HG03558 (cell line): ENCODE results near the gene CCL17.

Source experiments
- ATAC-seq: cut with Tn5 transposase; IDR thresholded peaks from one replicate; pipeline ENCODE4 v1.9.1; 2021; ENCODE audit warnings: moderate number of reproducible peaks; ENCODE audit not compliant: unreplicated experiment; ENCODE audit errors: extremely low read depth

The CCL17 gene

DNA sequence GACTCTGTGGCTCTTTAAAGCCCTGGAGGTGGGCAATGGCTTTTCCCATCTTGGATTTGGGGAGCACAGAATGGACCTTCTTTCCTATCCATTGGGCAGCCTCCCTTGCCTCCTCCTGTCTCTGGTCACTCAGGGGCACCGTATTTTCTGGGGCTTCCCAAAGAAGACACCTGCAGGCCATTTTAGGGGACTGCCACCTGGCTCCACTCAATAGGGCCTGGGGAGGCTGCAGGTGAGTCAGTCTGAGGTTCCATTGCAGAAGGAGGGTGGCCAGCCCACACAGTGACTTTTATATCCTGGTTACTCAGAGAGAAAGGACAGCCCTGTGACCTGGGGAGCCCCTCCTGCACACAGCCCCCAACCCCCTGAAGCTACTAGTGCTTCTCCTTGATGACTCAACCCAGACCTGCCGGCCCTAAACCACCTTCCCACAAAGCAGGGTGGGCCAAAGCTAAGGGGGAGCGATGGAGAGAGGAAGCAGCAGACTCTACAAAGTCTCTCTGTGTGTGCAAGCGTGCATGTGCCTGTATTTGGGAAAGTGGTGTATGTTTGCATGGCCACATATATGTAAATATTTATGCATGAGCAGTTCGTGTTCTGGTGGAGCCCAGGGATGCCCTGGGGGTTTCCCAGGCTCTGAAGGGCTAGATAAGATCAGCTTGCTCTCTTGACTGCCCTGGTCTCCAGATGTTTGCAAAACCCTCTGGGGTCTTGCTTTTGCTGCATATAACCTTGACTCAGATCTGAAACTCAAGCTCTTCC, 27.3 kb upstream of the CCL17 start:
- peak; percentile 57 for ATAC-seq

DNA sequence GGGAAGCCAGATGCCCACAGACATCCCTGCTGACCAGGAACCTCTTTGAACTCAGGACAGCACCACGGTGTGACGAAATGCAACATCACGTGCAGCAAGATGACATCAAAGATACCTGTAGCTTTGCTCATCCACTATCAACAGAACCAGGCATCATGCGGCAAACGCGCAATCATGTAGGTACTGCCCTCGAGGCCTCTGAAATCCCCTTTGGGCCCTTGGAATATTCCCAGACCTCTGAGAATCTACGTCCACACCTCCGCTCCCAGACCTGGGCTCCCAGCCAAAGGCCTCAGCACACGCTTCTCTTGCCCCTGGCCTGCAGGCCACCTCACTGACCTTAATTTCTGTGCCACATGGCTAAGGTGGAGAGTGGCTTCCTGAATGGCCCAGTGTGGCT, 25.0 kb upstream of the CCL17 start:
- no peak for ATAC-seq

DNA sequence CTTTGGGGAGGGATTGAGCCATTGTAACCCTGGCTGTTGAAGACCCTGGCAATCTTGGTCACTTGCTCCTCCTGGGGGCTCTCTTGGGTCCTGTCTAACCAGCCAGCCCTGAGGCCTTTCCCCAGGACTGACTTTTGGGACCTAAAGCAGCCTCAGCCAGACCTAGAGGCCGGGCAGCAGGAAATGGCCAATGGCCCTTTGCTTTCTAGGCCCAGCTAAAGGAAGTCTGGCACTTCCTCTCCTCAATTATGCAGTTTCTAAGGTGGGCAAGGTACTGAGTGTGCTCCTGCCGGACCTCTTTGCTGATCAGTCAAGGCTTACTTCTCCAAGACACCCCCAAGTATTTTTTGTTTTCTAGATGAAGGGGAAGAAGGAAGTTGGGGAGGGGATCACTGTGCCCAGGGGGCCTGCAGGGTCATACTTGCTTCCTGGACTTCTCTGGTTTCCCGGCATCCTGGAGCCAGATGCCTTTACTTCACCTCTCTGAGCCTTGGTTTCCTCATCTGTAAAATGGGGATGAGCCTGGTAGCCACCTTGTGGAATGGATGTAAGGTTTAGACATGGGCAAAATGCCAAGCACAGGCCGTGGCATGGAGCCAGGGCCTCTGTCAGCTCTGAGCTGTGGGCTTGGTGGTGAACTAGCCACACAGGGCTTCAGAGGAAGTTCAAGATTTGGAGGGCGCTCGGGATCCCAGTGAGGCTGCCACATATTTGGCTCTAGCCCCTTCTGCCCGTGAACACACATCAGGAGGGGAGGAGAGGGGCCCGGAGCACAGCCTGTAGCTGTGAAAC, 23.7 kb upstream of the CCL17 start:
- no peak for ATAC-seq

DNA sequence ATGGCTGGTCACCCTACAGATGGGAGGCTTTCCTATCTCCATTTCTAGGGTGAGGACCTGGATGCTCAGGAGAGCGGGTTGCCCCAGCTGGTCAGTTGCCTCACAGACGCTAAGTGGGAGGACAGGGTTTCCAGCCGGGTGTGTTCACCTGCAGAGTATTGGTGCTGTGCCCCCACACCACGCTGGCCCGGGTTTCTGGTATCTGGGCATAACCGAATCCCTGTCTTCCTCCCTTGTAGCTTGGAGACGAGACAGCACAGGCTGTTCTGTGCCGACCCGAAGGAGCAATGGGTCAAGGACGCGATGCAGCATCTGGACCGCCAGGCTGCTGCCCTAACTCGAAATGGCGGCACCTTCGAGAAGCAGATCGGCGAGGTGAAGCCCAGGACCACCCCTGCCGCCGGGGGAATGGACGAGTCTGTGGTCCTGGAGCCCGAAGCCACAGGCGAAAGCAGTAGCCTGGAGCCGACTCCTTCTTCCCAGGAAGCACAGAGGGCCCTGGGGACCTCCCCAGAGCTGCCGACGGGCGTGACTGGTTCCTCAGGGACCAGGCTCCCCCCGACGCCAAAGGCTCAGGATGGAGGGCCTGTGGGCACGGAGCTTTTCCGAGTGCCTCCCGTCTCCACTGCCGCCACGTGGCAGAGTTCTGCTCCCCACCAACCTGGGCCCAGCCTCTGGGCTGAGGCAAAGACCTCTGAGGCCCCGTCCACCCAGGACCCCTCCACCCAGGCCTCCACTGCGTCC, 22.6 kb upstream of the CCL17 start:
- no peak for ATAC-seq

DNA sequence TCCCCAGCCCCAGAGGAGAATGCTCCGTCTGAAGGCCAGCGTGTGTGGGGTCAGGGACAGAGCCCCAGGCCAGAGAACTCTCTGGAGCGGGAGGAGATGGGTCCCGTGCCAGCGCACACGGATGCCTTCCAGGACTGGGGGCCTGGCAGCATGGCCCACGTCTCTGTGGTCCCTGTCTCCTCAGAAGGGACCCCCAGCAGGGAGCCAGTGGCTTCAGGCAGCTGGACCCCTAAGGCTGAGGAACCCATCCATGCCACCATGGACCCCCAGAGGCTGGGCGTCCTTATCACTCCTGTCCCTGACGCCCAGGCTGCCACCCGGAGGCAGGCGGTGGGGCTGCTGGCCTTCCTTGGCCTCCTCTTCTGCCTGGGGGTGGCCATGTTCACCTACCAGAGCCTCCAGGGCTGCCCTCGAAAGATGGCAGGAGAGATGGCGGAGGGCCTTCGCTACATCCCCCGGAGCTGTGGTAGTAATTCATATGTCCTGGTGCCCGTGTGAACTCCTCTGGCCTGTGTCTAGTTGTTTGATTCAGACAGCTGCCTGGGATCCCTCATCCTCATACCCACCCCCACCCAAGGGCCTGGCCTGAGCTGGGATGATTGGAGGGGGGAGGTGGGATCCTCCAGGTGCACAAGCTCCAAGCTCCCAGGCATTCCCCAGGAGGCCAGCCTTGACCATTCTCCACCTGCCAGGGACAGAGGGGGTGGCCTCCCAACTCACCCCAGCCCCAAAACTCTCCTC, 21.9 kb upstream of the CCL17 start:
- ATAC-seq = no peak

DNA sequence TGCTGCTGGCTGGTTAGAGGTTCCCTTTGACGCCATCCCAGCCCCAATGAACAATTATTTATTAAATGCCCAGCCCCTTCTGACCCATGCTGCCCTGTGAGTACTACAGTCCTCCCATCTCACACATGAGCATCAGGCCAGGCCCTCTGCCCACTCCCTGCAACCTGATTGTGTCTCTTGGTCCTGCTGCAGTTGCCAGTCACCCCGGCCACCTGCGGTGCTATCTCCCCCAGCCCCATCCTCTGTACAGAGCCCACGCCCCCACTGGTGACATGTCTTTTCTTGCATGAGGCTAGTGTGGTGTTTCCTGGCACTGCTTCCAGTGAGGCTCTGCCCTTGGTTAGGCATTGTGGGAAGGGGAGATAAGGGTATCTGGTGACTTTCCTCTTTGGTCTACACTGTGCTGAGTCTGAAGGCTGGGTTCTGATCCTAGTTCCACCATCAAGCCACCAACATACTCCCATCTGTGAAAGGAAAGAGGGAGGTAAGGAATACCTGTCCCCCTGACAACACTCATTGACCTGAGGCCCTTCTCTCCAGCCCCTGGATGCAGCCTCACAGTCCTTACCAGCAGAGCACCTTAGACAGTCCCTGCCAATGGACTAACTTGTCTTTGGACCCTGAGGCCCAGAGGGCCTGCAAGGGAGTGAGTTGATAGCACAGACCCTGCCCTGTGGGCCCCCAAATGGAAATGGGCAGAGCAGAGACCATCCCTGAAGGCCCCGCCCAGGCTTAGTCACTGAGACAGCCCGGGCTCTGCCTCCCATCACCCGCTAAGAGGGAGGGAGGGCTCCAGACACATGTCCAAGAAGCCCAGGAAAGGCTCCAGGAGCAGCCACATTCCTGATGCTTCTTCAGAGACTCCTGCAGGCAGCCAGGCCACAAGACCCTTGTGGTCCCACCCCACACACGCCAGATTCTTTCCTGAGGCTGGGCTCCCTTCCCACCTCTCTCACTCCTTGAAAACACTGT, 21.0 kb upstream of the CCL17 start:
- ATAC-seq = no peak

DNA sequence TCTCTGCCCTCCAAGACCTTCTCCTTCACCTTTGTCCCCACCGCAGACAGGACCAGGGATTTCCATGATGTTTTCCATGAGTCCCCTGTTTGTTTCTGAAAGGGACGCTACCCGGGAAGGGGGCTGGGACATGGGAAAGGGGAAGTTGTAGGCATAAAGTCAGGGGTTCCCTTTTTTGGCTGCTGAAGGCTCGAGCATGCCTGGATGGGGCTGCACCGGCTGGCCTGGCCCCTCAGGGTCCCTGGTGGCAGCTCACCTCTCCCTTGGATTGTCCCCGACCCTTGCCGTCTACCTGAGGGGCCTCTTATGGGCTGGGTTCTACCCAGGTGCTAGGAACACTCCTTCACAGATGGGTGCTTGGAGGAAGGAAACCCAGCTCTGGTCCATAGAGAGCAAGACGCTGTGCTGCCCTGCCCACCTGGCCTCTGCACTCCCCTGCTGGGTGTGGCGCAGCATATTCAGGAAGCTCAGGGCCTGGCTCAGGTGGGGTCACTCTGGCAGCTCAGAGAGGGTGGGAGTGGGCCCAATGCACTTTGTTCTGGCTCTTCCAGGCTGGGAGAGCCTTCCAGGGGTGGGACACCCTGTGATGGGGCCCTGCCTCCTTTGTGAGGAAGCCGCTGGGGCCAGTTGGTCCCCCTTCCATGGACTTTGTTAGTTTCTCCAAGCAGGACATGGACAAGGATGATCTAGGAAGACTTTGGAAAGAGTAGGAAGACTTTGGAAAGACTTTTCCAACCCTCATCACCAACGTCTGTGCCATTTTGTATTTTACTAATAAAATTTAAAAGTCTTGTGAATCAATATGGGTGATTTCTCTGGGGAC, 20.1 kb upstream of the CCL17 start:
- no peak for ATAC-seq

DNA sequence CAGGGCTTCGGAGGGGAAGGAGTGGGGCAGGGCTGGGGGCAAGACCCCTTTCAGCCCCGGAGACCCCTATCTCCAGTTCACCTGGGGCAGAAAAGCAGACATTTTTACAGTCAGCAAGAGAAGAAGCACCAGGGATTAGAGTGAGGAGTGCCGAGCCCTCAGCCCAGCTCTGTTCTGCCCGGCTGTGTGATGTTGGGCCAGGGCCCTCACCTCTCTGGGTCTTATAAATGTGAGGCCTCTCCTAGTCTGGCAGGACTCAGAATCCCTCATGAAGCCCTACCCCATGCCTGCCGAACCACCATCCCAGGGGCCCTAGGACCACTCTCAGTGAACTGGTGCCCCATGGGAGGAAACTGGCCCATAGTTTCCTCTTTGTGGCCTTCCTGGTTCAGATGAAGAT, 19.5 kb upstream of the CCL17 start:
- ATAC-seq = no peak

DNA sequence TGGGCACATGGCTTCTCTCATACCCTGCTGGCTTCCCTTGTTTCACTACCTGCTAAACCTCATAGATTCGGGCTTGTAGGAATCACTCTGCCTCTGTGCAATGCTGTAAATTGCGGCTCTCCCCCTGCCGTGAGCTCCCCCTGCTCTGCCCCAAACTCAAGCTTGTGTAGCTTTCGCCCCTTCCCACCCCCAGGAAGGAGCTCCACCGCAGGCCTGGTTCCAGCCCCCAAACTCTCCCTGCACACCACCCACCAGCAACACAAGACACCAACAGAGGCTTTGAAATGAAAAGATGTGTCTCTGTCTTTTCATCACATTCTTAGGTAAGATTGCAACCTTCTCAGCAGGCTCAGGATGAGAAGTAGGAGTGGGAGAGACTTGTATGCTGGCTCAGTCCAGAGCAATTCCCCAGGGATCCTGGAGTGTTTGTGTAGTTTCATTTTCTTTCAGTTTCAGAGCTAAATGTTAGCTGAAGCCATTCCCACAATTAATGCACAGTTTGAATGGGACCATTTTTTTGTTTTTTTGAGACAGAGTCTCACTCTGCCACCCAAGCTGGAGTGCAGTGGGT, 18.1 kb upstream of the CCL17 start:
- ATAC-seq = no peak

DNA sequence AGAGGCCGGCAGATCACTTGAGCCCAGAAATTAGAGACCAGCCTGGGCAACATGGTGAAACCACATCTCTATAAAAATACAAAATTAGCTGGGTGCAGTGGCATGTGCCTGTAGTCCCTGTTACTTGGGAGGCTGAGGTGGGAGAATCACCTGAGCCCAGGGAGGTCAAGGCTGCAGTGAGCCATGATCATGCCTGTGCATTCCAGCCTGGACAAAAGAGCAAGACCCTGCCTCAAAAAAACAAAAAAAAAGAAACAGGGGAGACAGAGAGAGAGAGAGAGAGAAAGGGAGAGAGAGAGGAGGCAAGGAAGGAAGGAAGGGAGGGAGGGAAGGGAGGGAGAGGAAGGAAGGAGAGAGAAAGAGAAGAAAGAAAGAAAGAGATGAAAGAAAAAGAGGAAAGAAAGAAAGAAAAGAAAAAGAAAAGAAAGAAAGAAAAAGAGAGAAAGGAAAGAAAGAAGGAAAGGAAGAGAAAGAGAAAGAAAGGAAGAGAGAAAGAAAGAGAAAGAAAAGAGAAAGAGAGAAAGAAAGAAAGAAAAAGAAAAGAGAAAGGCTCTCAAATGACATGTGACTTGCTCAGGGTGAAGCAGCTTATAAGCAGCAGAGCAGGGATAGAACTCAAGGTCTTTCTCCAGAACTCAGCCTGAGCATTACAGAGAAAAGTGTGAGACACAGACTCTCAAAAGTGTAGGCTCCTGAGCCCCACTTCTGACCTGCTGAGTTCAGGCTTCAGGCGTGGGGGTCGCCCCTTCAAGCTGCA, 16.8 kb upstream of the CCL17 start:
- no peak for ATAC-seq

DNA sequence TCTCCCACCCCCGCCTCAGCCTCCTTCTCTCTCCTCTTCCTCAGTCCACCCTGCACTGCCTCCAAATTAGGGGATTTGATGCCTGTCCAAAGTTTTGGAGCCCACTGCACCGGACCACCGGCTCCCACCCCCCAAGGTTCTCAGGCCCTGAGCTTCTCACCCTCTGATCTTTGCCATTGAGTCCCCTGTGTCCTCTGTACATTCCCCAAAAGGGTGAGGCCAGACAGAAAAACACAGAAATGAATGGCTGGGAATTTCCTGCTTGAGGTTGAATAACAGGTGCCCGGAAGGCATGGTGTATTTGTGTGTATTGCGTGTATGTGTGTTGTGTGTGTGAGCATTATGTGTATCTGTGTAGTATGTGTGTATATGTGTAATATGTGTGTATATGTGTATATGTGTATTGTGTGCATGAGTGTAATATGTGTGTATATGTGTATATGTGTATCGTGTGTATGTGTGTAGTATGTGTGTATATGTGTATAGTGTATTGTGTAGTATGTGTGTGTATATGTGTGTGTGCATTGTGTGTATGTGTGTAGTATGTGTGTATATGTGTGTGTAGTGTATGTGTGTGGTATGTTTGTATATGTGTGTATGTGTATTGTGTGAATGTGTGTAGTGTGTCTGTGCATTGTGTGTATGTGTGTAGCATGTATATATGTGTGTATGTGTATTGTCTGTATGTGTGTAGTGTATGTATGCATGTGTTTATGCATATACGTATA, 16.0 kb upstream of the CCL17 start:
- no peak for ATAC-seq

DNA sequence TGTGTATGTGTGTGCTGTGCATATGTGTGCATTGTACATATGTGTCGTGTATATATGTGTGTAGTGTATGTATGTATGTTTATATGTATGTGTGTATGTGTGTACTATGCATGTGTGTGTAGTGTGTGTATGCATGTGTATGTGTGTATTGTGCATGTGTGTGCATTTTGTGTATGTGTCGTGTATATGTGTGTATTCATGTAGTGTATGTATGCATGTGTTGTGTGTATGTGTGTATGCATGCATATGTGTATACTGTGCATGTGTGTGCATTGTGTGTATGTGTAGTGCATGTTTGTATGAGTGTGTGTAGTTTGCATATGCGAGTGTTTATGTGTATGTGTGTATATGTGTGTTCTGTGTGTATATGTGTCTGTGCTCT, 15.5 kb upstream of the CCL17 start:
- no peak for ATAC-seq

DNA sequence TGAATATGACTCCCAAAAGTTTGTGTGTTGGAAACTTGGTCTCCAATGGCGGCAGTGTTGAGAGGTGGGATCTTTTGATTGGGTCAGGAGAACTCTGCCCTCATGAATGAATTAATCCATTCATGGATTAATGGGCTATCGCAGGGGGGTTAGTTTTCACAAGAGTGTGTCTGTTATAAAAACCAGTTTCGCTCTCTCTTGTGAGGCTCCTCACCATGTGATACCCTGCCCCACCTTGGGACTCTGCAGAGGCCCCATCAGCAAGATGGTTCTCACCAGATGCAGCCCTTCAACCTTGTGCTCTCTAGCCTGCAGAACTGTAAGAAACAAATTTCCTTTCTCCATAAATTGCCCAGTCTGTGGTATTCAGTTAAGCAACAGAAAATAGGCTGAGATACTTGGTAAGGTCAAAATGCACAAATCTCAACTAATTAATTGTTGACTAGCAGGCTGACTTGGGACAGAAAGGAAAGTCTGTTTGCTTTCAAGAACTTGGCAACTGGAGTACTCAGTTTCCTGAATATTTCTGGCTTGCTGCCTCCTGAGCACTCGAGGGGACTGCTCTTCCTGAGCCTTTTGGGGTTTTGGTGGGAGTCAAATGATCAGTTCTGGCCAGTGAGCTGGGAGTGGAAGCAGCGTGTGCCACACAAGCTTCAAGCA, 13.8 kb upstream of the CCL17 start:
- no peak for ATAC-seq

DNA sequence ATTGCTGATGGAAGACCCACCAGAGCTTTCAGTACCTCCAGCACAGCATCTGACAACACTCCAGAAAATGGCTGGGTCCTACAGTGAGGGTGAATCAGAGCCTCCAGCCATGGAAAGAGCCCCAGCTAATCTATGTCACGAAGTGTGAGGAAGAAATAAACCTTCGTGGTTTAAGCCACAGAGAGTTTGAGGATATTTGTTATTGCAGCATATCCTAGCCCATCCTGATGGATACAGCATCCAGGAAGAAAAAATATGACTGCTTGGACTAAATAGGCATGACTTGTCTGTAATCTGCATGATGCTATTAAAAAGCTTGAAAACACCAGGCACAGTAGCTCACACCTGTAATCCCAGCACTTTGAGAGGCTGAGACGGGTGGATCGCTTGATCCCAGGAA, 13.3 kb upstream of the CCL17 start:
- ATAC-seq = no peak

DNA sequence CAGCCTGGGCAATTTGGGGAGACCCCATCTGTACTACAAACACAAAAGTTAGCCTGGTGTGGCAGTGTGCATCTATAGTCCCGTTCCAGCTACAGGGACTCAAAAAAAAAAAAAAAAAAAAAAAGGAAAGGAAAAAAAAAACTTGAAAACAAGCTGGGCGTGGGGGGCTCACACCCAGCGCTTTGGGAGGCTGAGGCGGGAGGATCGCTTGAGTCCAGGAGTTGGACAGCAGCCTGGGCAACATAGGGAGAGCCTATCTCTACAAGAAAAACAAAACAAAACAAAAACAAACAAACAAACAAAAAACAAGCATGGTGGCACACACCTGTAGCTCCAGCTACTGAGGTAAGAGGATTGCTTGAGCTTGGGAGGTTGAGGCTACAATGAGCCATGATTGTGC, 12.9 kb upstream of the CCL17 start:
- no peak for ATAC-seq

DNA sequence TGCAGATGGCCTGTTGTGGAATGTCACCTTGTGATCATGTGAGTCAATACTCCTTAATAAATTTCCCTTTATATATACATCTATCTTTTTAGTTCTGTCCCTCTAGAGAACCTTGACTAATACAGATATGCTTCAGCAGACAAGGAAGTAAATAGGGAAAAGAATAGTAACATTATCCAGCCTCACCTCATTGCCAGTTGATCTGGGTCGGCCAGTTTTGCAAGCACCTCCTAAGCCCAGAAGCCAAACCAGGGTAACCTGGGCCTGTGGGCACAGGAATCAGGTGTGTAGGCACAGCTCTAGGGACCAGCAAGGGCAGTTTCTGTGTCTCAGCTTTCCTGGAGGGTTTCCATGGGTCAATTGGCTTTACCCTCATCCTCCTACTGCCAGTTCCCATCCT, 11.9 kb upstream of the CCL17 start:
- no peak for ATAC-seq
